Limb (tissue), 2 donors: Measurements from ENCODE around the gene MPPE1.

Experiments used
- DNase-seq, 2 donors: peaks; one replicate each; pipeline ENCODE4 v3.0.0-alpha.2; 2016; ENCODE audit errors: extremely low spot score in 2 of 2

Gene MPPE1

DNA sequence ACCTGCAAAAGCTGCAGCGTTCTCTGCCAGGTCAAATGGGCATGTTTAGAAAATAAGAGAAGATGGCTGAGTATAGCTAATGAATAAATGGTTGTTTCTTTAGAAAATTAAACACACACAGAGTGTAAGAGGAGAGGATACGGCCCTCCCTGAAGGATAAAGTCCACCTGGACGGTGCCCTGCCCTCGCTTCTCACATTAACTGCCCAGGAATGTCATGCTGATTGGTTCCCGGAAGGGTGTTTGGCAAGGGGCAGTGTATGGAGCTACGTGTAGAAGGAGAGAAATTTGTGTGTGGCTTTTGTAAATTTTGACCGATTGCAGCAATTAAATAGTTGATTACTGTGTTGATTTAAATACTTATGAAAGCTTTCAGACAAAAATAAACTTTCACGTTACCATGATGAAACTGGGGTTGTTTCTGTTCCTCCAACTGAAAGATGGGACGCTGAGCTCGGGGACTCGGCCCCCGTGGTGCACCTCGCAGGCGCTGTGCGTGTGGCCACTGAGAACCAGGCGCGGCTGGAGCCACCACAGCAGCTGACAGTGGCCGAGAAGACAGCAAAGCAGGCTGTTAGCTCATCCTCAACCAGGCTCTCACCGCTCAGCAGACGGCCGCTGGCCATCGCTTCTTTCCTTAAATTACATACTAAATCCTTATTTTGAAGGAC, 22.7 kb downstream of the MPPE1 start:
- DNase-seq = no peak

DNA sequence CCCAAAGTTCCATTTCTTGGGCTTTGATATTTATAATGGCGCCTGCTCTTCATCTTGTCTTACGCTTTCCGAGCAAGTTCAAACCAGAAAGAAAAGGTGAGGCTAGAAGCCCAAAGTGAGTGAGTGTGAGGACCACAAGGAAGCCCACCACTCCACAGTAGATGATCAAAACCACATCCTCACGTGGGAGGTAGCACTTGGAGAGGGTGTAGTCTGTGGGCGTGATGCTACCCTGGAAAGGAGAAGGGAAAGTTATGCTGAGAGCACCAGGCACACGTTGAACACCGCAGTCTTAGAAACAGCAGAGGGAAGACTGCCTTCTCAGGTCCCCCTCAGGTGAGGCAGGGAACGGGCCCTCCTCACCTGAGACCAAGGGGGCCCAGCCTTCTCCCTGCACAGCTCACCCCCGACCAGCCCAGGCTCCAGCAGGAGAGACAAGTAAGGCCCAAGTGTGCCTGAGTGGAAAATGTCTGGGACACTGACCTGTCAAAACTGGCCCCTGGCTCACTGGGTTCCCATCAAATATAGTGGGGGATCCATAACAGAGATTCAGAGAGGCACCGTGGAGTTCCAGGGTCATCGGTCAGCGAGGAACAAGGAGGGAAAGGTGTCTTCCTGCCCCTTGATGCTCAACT, 23.6 kb downstream of the MPPE1 start:
- no peak for DNase-seq

DNA sequence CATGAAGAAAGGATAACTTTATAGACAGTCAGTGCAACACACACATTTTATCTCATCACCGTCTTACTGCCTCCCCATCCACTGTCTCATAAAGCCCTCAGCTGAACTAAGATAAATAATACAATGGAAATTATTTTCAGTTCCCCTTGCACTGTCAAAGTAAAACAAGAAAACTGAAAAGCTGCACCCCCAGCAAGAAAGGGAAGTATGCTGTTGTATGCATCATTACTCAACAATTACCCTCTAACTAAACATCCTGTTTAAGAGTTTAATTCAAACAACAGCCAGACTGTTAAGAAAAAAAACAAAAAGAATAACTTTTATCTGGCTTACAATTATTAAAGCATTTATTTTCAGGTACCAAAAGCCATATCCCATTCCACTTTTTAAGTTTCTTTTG, 25.0 kb downstream of the MPPE1 start:
- DNase-seq = no peak

DNA sequence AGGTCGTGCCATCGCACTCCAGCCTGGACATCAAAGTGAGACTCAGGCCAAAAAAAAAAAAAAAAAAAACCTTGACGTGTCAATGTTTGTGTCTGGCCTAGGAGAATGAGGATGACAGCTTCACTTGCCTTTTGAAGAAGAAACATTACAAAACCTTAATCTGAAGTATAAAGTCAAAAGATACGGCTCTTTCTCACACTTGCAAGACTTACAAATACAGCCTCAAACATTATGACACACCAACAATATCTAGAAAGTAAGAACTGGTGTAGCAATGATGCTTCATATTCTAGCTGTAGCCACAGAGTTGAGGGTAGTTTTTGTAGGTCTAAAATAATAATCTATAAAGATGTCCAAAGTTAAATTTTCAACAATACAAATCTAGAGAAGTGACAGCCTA, 25.5 kb downstream of the MPPE1 start:
- no peak for DNase-seq

DNA sequence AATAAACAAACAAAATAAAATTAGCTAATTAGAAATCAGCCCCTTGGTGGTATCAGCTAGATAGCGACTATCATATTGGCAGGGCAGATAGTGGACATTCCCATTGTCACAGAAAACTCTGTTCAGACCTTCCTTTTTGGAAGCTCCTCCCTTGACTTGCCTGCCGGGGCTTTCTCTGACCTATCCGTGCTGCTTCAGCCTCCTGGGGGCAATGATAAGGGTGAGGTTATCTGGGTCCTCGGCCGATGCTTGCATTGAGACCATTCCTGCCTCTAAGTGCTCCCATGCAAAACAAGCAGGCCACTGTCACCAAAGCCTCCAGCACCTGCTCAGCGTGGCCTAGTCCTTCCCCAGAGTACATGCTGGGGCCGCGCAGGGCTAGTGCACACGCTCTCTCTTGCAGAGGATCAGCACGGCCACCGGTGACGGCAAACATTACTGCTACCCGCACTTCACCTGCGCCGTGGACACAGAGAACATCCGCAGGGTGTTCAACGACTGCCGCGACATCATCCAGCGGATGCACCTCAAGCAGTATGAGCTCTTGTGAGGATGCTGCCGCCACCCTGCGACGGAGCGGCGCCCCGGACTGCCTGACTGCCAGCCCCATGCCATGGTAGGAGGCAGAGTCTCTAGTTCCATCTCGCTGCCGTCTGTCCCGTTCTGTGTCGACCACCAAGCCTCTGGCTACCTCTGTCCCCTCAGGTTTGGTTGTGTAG, 27.4 kb downstream of the MPPE1 start:
- no peak for DNase-seq

DNA sequence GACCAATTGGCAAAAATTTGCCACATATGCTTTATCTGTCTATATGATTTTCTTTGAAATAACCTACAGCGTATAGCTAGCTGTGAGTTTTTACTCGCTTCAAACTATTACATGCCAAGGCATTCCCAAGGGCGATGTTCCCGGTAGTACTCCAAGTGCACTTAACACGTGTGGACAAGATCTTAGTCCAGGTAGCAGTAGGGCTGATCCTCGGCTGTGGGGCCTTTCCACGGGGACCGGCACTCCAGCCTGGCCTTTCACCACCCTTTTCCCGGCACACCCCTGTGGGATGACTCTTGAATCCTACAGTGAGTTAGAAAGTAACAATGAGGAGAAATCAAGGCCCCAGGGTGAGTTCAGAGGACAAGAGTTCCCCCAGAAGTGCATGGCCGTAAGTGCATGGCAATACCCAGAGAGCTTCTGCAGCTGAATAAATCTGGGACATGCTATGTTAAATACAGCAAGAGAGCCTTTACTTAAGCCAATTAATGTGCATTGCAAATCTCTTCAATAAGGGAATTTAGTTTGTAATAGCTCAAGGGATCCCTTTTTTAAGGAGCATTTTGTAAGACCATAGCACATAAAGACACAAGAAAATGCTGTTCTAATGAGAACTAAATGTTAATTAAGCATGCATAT, 30.5 kb downstream of the MPPE1 start:
- DNase-seq = no peak

DNA sequence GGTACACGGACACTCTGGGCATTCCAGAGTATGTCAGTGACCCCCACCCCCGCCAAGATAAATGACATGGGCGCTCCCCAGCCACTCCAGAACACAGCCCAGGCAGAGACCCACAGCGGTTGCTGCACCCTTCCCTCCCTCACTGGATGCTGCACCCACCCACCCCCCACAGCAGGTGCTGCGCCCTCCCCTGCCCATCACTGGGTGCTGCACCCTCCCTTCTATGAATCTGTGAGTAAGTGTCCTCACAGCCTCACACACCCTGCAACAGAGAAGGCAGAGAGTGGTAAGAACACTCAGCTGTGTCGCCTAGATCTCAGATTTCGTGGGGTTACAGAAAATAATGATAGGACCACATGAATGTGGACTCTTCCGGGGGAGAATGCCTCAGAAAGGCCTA, 33.4 kb downstream of the MPPE1 start:
- no peak for DNase-seq

DNA sequence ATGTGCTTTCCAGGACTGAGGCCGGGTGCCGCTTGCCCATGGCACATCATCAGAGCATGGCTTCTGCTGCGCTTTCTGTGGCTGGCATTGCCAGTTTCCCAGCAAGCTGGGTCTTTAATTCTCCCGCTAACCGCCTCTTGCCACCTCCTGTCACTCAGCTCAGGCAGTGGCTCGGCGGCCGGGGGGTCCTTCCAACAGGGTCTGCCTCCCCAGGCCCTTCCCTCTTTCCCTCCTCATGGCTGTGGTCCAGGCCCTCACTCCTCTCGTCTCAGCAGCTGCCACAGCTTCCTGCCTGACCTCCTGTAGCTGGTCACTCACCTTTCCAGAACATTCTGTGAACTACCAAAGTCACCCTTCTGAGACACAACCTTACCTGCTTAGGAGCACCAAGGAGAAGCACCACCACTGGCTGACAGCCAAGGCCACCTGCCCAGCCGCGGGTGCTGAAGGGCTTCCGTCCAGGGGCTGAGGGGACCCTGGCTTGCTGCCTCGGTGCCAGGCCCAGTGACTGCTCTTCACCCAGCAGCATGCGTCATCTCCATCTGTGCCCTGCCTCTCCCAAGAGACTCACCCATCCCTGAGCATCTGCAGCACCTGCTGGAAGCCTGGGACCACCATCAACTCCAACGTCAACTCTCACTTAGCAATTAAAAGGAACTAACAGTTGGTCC, 34.3 kb downstream of the MPPE1 start:
- no peak for DNase-seq

DNA sequence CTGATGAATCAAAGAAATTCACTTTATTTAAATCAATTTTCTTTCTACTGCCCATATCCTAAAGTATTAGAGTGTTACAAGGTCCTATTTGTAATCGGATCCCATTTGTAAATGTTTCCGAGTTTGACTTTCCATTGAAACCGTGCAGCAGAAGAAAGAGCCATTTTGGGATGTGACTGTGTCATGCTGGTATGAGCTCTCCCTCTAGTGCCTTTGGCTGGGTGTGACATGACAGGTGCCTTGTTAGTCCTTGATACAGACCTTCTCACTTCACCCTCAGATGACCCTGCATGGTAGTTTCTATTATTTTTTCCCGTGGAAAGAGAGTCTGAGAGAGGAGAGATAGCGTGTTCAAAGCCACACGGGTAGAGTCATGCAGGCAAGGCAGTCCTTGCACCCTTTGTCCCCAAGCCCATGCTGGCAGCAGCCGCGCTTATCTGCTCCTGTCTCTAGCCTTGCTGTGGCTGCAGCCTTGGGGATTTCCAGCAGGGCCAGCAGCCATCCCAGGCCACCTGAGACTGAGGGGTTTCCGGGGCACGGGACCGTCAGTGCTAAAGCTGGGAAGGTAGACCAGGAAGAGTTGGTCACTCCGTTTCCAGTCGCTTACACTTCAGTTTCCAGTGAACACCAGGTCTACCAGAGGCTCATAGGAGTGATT, 35.5 kb downstream of the MPPE1 start:
- DNase-seq = peak in 1 of 2 donors; percentile 9

DNA sequence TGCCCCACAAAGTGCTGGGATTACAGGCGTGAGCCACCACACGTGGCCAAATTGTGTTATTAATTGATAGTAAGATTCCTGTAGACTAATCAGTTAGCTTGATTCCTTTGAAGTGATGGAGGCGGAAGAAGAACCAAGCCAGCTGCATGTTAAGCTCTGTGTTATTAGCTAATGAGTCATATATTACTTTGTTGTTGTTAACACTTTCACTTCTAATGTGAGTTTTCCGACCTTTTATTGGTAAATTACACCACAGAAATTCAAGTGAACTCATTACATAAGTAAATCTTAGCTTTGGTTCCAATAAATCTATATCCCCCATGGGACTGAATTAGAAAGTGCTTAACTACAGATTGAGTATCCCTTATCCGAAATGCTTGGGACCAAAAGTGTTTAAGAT, 36.6 kb downstream of the MPPE1 start:
- DNase-seq = no peak

DNA sequence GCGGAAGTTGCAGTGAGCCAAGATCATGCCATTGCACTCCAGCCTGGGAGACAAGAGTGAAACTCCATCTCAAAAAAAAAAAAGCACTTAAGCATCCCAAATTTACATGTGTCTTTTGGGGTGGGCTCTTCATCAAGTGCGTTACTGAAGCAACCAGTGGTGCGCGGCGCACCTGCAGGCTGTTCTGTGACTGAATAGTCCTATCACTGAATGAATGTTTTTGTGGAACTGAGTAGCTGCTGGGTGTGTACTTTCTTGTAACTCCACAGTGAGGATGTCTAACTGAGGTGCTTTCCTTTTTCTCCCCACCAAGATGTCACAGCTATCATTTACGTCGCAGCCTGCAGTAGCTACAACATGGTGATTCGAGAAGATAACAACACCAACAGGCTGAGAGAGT, 39.9 kb downstream of the MPPE1 start:
- no peak for DNase-seq

DNA sequence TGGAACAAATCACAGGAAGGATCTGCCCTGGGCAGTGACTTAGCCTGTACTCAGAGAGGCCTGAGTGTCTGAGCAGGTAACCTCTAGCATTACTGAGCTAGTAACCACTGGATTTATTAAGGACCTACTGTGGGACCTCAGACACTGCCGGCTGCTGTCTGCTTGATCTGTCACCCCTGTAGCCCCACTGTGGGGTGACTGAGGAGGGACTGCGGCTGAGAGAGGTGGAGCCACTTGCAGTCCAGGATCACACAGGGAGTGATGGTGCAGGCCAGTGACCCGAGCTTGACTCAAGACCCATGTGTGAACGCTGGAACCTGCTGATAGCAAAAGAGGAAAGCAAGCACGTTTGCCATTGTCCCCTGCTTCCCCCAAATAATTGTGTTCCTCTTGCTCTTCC, 41.4 kb downstream of the MPPE1 start:
- DNase-seq = no peak

DNA sequence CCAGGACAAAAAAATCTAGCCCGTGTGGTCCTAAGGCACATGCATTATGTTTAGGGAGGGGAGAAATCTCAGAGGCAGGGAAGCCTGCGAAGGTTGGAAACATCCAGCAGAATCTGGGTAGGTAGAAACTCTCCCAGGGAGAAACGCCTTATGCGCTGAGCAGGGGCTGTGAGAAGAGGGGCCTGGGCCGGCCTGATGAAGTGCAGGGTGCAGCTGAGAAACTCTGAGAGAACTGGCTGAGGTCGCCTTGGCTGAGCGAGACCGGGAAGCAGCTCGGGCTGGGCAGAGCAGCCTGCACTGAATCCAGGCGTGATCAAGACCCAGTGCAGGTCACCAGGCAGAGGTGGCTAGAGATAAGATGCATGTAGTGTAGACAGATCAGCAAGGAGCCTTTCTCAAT, 41.8 kb downstream of the MPPE1 start:
- no peak for DNase-seq

DNA sequence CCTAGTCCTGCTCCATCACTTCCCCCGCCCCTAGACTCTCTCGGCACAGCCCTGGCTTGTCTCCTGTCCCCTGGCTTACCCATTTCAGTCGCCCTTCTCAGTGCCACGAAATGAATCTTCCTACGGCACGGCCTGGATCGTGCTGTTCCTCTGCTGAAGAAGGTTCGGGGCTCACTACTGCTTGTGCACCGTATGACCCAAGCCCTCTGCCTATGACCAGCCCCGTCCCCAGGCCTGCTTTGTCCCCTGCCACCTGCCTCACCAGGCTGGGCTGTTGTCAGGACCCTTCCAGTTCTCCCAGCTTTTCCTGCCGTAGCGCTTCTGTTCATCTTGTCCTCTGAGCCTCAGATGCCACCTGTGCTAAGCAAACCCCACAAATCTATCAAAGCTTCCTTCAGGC, 43.0 kb downstream of the MPPE1 start:
- DNase-seq = no peak

DNA sequence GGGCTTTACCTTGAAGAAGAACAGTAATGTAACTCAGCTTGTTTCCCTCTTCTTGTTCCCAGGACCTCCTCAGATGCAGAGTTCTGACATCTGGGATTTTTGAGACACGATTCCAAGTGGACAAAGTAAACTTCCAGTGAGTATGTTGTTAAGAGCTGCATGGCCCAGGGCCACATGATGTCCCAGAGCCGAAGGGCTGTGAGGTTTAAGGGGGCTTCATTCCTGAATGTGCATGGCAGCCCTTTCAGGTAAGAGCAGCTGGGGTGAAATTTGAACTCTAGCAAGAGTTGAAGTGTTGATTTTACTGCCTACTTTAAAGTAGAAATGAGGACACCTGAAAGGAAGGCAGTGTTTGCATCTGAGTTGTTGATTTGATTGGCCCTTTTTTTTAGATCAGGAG, 43.6 kb downstream of the MPPE1 start:
- DNase-seq = no peak

DNA sequence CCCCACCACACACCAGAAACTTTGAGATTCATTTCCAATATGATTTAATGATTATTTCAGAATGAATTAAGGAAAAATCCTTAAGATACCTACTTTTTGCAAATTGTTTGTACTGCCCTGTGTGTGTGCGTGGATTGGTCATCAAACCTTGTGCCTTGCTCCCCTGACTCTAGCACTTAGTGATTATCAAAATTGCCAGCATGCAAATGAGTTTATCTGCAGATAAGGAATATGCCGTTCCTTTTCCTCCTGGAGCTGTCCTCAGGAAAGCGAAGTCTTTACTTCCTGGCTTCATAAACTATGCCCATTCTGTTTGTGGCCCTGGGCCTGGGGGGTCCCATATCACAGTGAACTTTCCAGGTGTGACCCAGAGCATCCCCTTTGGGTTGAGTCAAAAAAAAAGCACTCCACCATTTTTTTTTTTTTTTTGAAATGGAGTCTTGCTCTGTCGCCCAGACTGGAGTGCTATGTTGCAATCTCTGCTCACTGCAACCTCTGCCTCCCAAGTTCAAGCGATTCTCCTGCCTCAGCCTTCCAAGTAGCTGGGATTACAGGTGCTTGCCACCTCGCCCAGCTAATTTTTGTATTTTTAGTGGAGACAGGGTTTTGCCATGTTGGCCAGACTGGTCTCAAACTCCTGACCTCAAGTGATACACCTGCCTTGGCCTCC, 45.5 kb downstream of the MPPE1 start:
- no peak for DNase-seq

DNA sequence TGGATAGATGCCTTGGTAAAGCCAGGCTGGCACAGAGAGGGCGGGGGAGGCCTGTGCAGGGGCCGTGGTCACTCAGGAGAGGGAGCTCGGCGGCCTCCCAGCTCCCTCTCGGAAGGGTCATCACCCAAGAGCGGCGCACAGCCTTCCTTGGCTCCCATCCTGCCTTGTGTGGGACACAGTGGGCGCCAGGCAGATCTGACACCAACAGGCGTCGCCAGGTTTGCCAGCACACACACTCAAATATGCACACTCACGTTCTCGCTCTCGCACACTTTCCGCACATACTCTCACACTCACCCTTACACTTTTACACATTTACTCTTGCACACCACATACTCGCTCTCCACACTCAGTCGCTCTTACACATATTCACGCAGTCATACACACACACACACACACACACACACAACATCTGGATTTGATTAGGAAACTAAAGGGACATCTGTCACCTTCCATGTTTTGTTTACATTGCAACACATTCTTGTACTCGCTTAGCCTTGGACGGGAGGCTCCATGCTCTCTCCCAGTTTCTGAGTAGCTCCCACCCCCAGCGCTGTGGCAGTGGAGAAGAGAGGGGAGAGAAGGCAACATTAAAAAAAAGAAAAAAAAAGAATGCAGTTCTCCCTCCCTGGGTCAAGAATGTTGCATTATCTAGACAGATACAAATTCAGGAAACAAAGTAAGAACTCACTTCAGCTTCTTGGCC, 46.4 kb downstream of the MPPE1 start:
- no peak for DNase-seq

DNA sequence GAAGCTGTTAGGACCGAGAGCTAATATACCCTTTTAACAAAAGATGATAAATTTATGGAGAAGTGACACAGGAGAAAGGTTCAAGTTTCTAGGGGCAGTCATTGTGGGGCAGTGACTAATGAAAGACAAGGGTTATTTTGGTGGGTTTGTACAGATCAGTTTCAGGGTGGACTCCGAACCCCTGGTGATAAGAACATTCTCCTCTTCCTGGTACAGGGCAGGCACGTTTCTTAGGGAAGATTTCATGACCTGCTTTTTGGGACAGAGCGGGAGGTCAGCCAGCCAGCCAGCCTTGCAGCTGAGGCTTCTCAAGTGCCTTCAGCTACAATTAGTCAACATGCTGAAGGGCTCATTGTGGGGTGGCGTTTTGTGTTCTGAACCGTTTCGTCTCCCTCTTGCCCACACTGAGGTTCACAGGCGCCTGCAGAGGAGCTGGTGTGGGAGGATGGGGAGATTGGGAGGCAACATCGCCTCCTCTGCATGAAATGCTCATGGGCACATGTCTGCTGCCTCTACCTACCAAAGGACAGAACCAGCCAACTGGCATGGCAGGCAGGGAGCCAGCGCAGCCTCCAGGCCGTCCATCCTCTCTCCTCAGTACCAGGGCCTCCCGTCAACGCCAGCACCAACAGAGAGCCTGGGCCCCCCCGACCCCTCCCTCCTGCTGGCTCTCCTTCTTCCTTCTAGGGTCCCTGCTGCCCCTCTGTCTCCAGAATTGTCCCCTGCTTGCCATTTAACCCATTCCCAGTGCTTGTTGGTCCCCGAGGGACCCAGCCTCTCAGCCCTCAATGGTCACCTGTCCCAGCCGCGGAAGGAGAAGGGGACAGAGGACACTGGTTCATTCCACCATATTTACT, 47.3 kb downstream of the MPPE1 start:
- DNase-seq = no peak

DNA sequence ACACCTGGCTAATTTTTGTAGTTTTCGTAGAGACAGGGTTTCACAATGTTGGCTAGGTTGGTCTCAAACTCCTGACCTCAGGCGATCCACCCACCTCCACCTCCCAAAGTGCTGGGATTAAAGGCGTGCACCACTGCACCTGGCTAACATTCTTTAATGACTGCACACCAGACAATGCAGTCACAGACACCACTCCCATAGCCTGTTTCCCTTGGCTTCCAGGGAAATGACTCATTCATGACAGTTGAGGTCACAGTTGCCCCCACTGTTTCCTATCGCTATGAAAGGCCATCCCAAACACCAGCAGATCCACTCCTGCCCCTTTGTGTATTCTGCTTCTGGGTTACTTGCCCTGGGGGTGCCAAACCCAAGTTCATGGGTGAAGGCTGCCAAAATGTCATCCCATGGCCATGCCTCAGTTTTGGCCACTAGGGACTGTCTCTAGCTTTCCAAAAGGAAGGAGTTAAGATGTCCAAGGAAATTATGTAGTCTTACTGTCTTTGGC, 48.2 kb downstream of the MPPE1 start:
- DNase-seq = no peak
